H1 (cell line): ENCODE measurements around the gene WNK2. TPM values are rescaled to one million over a fixed set of nuclear protein-coding genes. Genes with fewer than 3 reads are reported as not detected.

Experiments used
- CTCF ChIA-PET: fragments of 300-600 bp; sonication (Branson Sonifier 250); formaldehyde crosslinking; loops from one replicate; lab custom pipeline; 2021; ENCODE audit not compliant: partially characterized antibody; lab: Charles Lee
- POLR2A ChIA-PET: fragments of 300-600 bp; sonication (Branson Sonifier 250); formaldehyde crosslinking; loops from one replicate; lab custom pipeline; 2021; ENCODE audit warnings: inconsistent platforms; ENCODE audit not compliant: partially characterized antibody; lab: Charles Lee
- DNase-seq, 2 experiments: peaks; one replicate each; pipeline versions ENCODE4 v3.0.0 to v3.0.0-alpha.2; 2010 to 2022; ENCODE audit warnings: low spot score in 2 of 2, low read depth in 1 of 2, mixed read lengths in 1 of 2
- FAIRE-seq: peaks from 2 replicates; lab custom pipeline; 2011; peaks lifted over from hg19 to GRCh38; lab: Jason Lieb, UNC
- H2AFZ ChIP-seq: 2 replicates; pipeline ENCODE4 v1.8.1; 2012; ENCODE audit warnings: low read length, inconsistent platforms
- H2AK5ac ChIP-seq: 2 replicates; pipeline ENCODE4 v1.6.1; 2013; ENCODE audit warnings: low read depth, low read length
- H2BK120ac ChIP-seq: replicated peaks from 2 replicates; pipeline ENCODE3; 2013; ENCODE audit warnings: low read depth, low read length, inconsistent platforms
- H2BK12ac ChIP-seq: 2 replicates; pipeline ENCODE4 v1.6.1; 2013; ENCODE audit warnings: low read depth, low read length
- H2BK15ac ChIP-seq: 2 replicates; pipeline ENCODE4 v1.6.1; 2013; ENCODE audit warnings: low read length
- H2BK20ac ChIP-seq: 2 replicates; pipeline ENCODE4 v1.6.1; 2013; ENCODE audit warnings: low read length
- H2BK5ac ChIP-seq: 2 replicates; pipeline ENCODE4 v1.6.1; 2013; ENCODE audit warnings: low read depth, low read length
- H3K14ac ChIP-seq: 2 replicates; pipeline ENCODE4 v1.6.1; 2013; ENCODE audit warnings: inconsistent platforms; ENCODE audit not compliant: insufficient read length
- H3K18ac ChIP-seq: 2 replicates; pipeline ENCODE4 v1.6.1; 2013; ENCODE audit warnings: low read length; ENCODE audit errors: extremely low read depth
- H3K23ac ChIP-seq: 2 replicates; pipeline ENCODE4 v1.6.1; 2013; ENCODE audit warnings: inconsistent platforms; ENCODE audit not compliant: insufficient read length
- H3K23me2 ChIP-seq: 2 replicates; pipeline ENCODE4 v1.6.1; 2013; ENCODE audit warnings: low read depth, low read length
- H3K27ac ChIP-seq: 2 replicates; pipeline ENCODE4 v1.6.1; 2011; ENCODE audit warnings: low read depth, low read length, inconsistent platforms
- H3K27me3 ChIP-seq, 4 experiments: replicated peaks in 1 of 4; 1 replicate in 1 of 4; 2 replicates in 3 of 4; pipeline versions ENCODE4 v1.6.1 to v1.8.1; 2011 to 2013; ENCODE audit warnings: low read length in 3 of 4, mild to moderate bottlenecking in 3 of 4, inconsistent platforms in 2 of 4, mixed read lengths in 2 of 4, moderate library complexity in 1 of 4; ENCODE audit not compliant: control insufficient read depth in 3 of 4, insufficient read depth in 3 of 4; ENCODE audit errors: extremely low read depth in 1 of 4
- H3K36me3 ChIP-seq, 4 experiments: 2 replicates each; pipeline versions ENCODE4 v1.6.1 to v1.8.1; 2011 to 2013; ENCODE audit warnings: mild to moderate bottlenecking in 4 of 4, low read length in 3 of 4, moderate library complexity in 2 of 4, control low read depth in 1 of 4, inconsistent platforms in 1 of 4; ENCODE audit not compliant: insufficient read depth in 4 of 4, control insufficient read depth in 2 of 4
- H3K4ac ChIP-seq: replicated peaks from 2 replicates; pipeline ENCODE3; 2013; ENCODE audit warnings: low read length, low read depth, mixed read lengths, inconsistent platforms; ENCODE audit not compliant: insufficient read length
- H3K4me1 ChIP-seq, 4 experiments: replicated peaks in 1 of 4; 1 replicate in 1 of 4; 2 replicates in 3 of 4; pipeline versions ENCODE4 v1.6.1 to v1.8.1; 2011 to 2013; ENCODE audit warnings: low read length in 3 of 4, inconsistent platforms in 2 of 4, mixed read lengths in 1 of 4; ENCODE audit not compliant: insufficient read depth in 4 of 4, control insufficient read depth in 3 of 4
- H3K4me2 ChIP-seq, 2 experiments: 2 replicates each; pipeline versions ENCODE4 v1.6.1 to v1.8.1; 2011 to 2013; ENCODE audit warnings: low read depth in 2 of 2, low read length in 2 of 2, control low read depth in 1 of 2, inconsistent platforms in 1 of 2, mild to moderate bottlenecking in 1 of 2; ENCODE audit not compliant: insufficient read depth in 1 of 2
- H3K4me3 ChIP-seq, 4 experiments: fragments of 200-600, 300-600 bp in 1 of 4; sonication (generic), shearing (Covaris generic), sonication (Bioruptor Twin) in 1 of 4; 2 replicates each; pipeline versions ENCODE4 v1.5.1 to v1.8.1; 2011 to 2016; ENCODE audit warnings: low read length in 4 of 4, low read depth in 3 of 4, control low read depth in 2 of 4, inconsistent platforms in 2 of 4, mild to moderate bottlenecking in 2 of 4, mixed read lengths in 1 of 4, moderate library complexity in 1 of 4; ENCODE audit not compliant: insufficient read depth in 2 of 4; ENCODE audit errors: extremely low read depth in 1 of 4
- H3K56ac ChIP-seq: replicated peaks from 2 replicates; pipeline ENCODE3; 2013; ENCODE audit warnings: low read depth, mild to moderate bottlenecking, mixed read lengths, low read length, inconsistent platforms; ENCODE audit not compliant: insufficient read length
- H3K79me1 ChIP-seq: 2 replicates; pipeline ENCODE4 v1.6.1; 2013; ENCODE audit warnings: low read depth, low read length, control low read depth
- H3K79me2 ChIP-seq, 2 experiments: 2 replicates each; pipeline versions ENCODE4 v1.6.1 to v1.8.1; 2012 to 2013; ENCODE audit warnings: low read length in 2 of 2, mild to moderate bottlenecking in 2 of 2, inconsistent platforms in 1 of 2; ENCODE audit not compliant: insufficient read depth in 2 of 2, control insufficient read depth in 1 of 2
- H3K9ac ChIP-seq, 4 experiments: replicated peaks in 1 of 4; 1 replicate in 1 of 4; 2 replicates in 3 of 4; pipeline versions ENCODE4 v1.6.1 to v1.8.1; 2011 to 2013; ENCODE audit warnings: low read depth in 3 of 4, low read length in 3 of 4, control low read depth in 2 of 4, mild to moderate bottlenecking in 2 of 4, moderate library complexity in 2 of 4, inconsistent platforms in 1 of 4; ENCODE audit errors: extremely low read depth in 1 of 4
- H3K9me3 ChIP-seq, 2 experiments: 2 replicates each; pipeline versions ENCODE4 v1.6.1 to v1.8.1; 2012 to 2013; ENCODE audit warnings: mild to moderate bottlenecking in 2 of 2, moderate library complexity in 2 of 2, control low read depth in 1 of 2, inconsistent platforms in 1 of 2, low read depth in 1 of 2, low read length in 1 of 2, mixed read lengths in 1 of 2; ENCODE audit not compliant: insufficient read depth in 2 of 2
- H4K20me1 ChIP-seq, 2 experiments: replicated peaks in 1 of 2; 2 replicates each; pipeline versions ENCODE3 to v1.8.1; 2011 to 2013; ENCODE audit warnings: inconsistent platforms in 2 of 2, low read length in 2 of 2, mild to moderate bottlenecking in 1 of 2; ENCODE audit not compliant: insufficient read depth in 2 of 2, control insufficient read depth in 1 of 2
- H4K5ac ChIP-seq: 2 replicates; pipeline ENCODE4 v1.6.1; 2013; ENCODE audit warnings: low read length, low read depth, mixed read lengths, inconsistent platforms; ENCODE audit not compliant: insufficient read length
- H4K8ac ChIP-seq: 2 replicates; pipeline ENCODE4 v1.8.0; 2013; ENCODE audit warnings: mild to moderate bottlenecking, moderate library complexity, low read length, inconsistent platforms; ENCODE audit not compliant: insufficient read depth; ENCODE audit errors: extremely low read depth
- H4K91ac ChIP-seq: replicated peaks from 2 replicates; pipeline ENCODE3; 2013; ENCODE audit warnings: low read length, mixed read lengths, inconsistent platforms; ENCODE audit not compliant: insufficient read length
- EP300 ChIP-seq, 2 experiments: IDR thresholded peaks; 1 replicate in 1 of 2; 2 replicates in 1 of 2; pipeline ENCODE4 v1.6.1; 2011 to 2012; ENCODE audit warnings: low read depth in 2 of 2, low read length in 2 of 2, mild to moderate bottlenecking in 2 of 2, borderline replicate concordance in 1 of 2, inconsistent platforms in 1 of 2, moderate library complexity in 1 of 2
- FOSL1 ChIP-seq: IDR thresholded peaks from 2 replicates; pipeline ENCODE4 v1.6.1; 2011; ENCODE audit warnings: mild to moderate bottlenecking, low read depth, low read length, moderate library complexity; ENCODE audit not compliant: insufficient read depth
- HDAC2 ChIP-seq, 2 experiments: fragments of 300-600 bp in 1 of 2; sonication (generic) in 1 of 2; IDR thresholded peaks; 2 replicates each; pipeline ENCODE4 v1.6.1; 2011 to 2012; ENCODE audit warnings: low read depth in 2 of 2, low read length in 2 of 2, mild to moderate bottlenecking in 2 of 2, moderate library complexity in 2 of 2, borderline replicate concordance in 1 of 2, inconsistent platforms in 1 of 2
- JUND ChIP-seq: IDR thresholded peaks from 2 replicates; pipeline ENCODE4 v1.6.1; 2011; ENCODE audit warnings: mild to moderate bottlenecking, improper control_type of control experiment, low read length
- TBP ChIP-seq: IDR thresholded peaks from 2 replicates; pipeline ENCODE4 v1.6.1; 2011; ENCODE audit warnings: low read depth, low read length, improper control_type of control experiment
- TEAD4 ChIP-seq: IDR thresholded peaks from 2 replicates; pipeline ENCODE4 v1.6.1; 2012; ENCODE audit warnings: low read depth, low read length, inconsistent platforms, mixed read lengths
- YY1 ChIP-seq: IDR thresholded peaks from 2 replicates; pipeline ENCODE4 v1.6.1; 2011; ENCODE audit warnings: low read depth, mild to moderate bottlenecking, low read length
- WGBS, 2 experiments: shearing (Covaris generic) in 1 of 2; methylation state at CpG; one replicate each; pipeline versions ENCODE4 v1.1.6 to v1.1.7; 2013 to 2015; ENCODE audit warnings: low lambda C conversion rate in 2 of 2, mixed read lengths in 2 of 2, inconsistent platforms in 1 of 2, low coverage in 1 of 2, missing lambda C conversion rate in 1 of 2; ENCODE audit not compliant: insufficient replicate concordance in 2 of 2, insufficient coverage in 1 of 2, insufficient read length in 1 of 2; ENCODE audit errors: extremely low coverage in 1 of 2, missing lambda C conversion rate in 1 of 2; 5-methylcytosine and 5-hydroxymethylcytosine counted together
- polyA plus RNA-seq, 7 experiments: library from polyadenylated mRNA; depleted of rRNA in 3 of 7; stranded (reverse) in 5 of 7; unstranded in 2 of 7; fragments of >200 nt in 5 of 7; fragments of 200-250 nt in 2 of 7; gene quantifications; 1 replicate in 5 of 7; 2 replicates in 1 of 7; 4 replicates in 1 of 7; pipeline versions ENCODE4 v1.2.1 to v1.2.3, GENCODE V29; 2011 to 2013; ENCODE audit warnings: missing spikeins in 2 of 7, mixed read lengths in 2 of 7
- total RNA-seq: library from RNA; stranded (reverse); fragmentation: NEBNext Ultra II Directional; extraction: Animal tissue kit (Norgen Biotek cat#: 25700); gene quantifications from 2 replicates; pipeline ENCODE4 v1.2.1, GENCODE V29; 2021
- TF ChIP-seq, protein P1 (sequence below): IDR thresholded peaks from 2 replicates; pipeline ENCODE4 v1.6.1; 2012; ENCODE audit warnings: low read length, inconsistent platforms
- TF ChIP-seq, protein P2 (sequence below): IDR thresholded peaks from 2 replicates; pipeline ENCODE4 v1.6.1; 2012; ENCODE audit warnings: inconsistent platforms

WNK2 gene
- total and polyA plus RNA-seq, 2 of the 8 experiments (the other 6 are each of a cell fraction or from before 2014, with no cell fraction given): 12.0 to 87.2 TPM

GRCh38 chr9:93276973-93277372, 93.0 kb downstream of the WNK2 start:
- ChIA-PET CTCF (interaction anchor here (0.6 to 1.2 kb wide), 2 partner anchors 11 to 28 kb away, joined by 4 to 5 read pairs; no protein-coding TSS in a partner anchor), POLR2A (no interaction called here)
- H3K56ac ChIP-seq: no peak overlapping the region

More at GRCh38 chr9:93276973-93277372, 93.0 kb downstream of the WNK2 start:
- H2BK5ac ChIP-seq: no peak overlapping the region
- H3K36me3 ChIP-seq: no peaks in the 10 kb centered on the region; a peak in 2 of 8 replicates
- H3K4me1 ChIP-seq: no peaks in the 10 kb centered on the region
- 94% methylated on average over 5 of the region's 5 CpGs; no CpG with 5 or more reads in 1 of the 2 experiments for WGBS, 2 experiments
- no peak for DNase-seq
- TF ChIP-seq HDAC2 (IDR thresholded peaks at IDR 0.05; ENCODE audit: borderline replicate concordance in 1 of 2, low read depth in 2 of 2, low read length in 2 of 2) (no peak), TEAD4 (no peak), EP300 (IDR thresholded peaks at IDR 0.05; ENCODE audit: borderline replicate concordance in 1 of 2, low read depth in 2 of 2, low read length in 2 of 2) (no peak), FOSL1 (no peak), JUND (no peak), YY1 (no peak), TBP (no peak)
- TF ChIP-seq, protein P1, sequence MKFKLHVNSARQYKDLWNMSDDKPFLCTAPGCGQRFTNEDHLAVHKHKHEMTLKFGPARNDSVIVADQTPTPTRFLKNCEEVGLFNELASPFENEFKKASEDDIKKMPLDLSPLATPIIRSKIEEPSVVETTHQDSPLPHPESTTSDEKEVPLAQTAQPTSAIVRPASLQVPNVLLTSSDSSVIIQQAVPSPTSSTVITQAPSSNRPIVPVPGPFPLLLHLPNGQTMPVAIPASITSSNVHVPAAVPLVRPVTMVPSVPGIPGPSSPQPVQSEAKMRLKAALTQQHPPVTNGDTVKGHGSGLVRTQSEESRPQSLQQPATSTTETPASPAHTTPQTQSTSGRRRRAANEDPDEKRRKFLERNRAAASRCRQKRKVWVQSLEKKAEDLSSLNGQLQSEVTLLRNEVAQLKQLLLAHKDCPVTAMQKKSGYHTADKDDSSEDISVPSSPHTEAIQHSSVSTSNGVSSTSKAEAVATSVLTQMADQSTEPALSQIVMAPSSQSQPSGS: no peak
- TF ChIP-seq, protein P2, sequence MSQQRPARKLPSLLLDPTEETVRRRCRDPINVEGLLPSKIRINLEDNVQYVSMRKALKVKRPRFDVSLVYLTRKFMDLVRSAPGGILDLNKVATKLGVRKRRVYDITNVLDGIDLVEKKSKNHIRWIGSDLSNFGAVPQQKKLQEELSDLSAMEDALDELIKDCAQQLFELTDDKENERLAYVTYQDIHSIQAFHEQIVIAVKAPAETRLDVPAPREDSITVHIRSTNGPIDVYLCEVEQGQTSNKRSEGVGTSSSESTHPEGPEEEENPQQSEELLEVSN: no peak
- TF ChIP-seq, all 59 proteins: peak for 0
- Histone ChIP-seq H2BK15ac (no peak overlapping the region), H3K27me3 (no peaks in the 10 kb centered on the region), H3K79me1 (no peaks in the 10 kb centered on the region), H2AK5ac (no peak overlapping the region), H3K23ac (no peak overlapping the region), H3K9ac (no peak overlapping the region), H4K20me1 (no peaks in the 10 kb centered on the region), H2BK12ac (no peak overlapping the region), H2AFZ (no peak overlapping the region), H3K14ac (no peak overlapping the region), H2BK20ac (no peak overlapping the region), H4K5ac (no peak overlapping the region), H3K23me2 (no peaks in the 10 kb centered on the region), H4K8ac (no peak overlapping the region), H4K91ac (no peak overlapping the region), H3K9me3 (no peaks in the 10 kb centered on the region), H2BK120ac (no peak overlapping the region), H3K27ac (no peak overlapping the region), H3K4me2 (no peak overlapping the region), H3K4me3 (no peak overlapping the region), H3K18ac (no peak overlapping the region), H3K4ac (no peak overlapping the region), H3K79me2 (no peaks in the 10 kb centered on the region)
- no peak for FAIRE-seq
